ENCODE results near the gene SNAPC4.

Gene SNAPC4

GRCh38 chr9:136399176-136400037 lies 563 bp downstream of the SNAPC4 start:
- CTCF ChIA-PET: interaction anchor here (1.6 to 9.7 kb wide), 9 partner anchors 7 to 87 kb away, joined by 5 to 142 read pairs (median 26); partner anchors contain the start of genes DNLZ, ENTR1 and PMPCA
- no peak for DNase-seq (ENCODE audit: low read depth, low spot score)
- TF ChIP-seq CTCF (IDR thresholded peaks at IDR 0.05; ENCODE audit: insufficient read depth, low read length, missing control alignments): no peak
- H3K4me3 ChIP-seq (ENCODE audit: low read depth, low read length): peak overlapping the region; percentile 83
- POLR2A ChIA-PET: no interaction called here

GRCh38 chr9:136398286-136398685 lies 1.7 kb downstream of the SNAPC4 start:
- H3K4me3 ChIP-seq (ENCODE audit: low read depth, low read length): no peak overlapping the region
- POLR2A ChIA-PET: no interaction called here
- DNase-seq (ENCODE audit: low read depth, low spot score): no peak
- CTCF ChIA-PET: interaction anchor here (0.9 to 9.7 kb wide), 5 partner anchors 15 to 86 kb away, joined by 3 to 142 read pairs (median 6); partner anchors contain the start of gene DNLZ
- no peak for TF ChIP-seq CTCF (IDR thresholded peaks at IDR 0.05; ENCODE audit: insufficient read depth, low read length, missing control alignments)

- no peak for TF ChIP-seq CTCF (IDR thresholded peaks at IDR 0.05; ENCODE audit: insufficient read depth, low read length, missing control alignments)
- H3K4me3 ChIP-seq (ENCODE audit: low read depth, low read length): no peak overlapping the region
- POLR2A ChIA-PET: no interaction called here
- CTCF ChIA-PET: interaction anchor here (1.1 to 9.7 kb wide), 4 partner anchors 10 to 85 kb away, joined by 4 to 142 read pairs (median 30); partner anchors contain the start of gene DNLZ
- DNase-seq (ENCODE audit: low read depth, low spot score): no peak
These were observed 2.3 kb downstream of the SNAPC4 start for GRCh38 chr9:136397643-136398042.

- H3K4me3 ChIP-seq (ENCODE audit: low read depth, low read length): no peak overlapping the region
- TF ChIP-seq CTCF (IDR thresholded peaks at IDR 0.05; ENCODE audit: insufficient read depth, low read length, missing control alignments): no peak
- ChIA-PET CTCF (interaction anchor here (1.1 to 9.7 kb wide), 4 partner anchors 12 to 83 kb away, joined by 3 to 142 read pairs (median 28); partner anchors contain the start of gene DNLZ), POLR2A (interaction anchor here (0.9 kb wide), 1 partner anchor 12 kb away, joined by 3 read pairs; no protein-coding TSS in a partner anchor)
- no peak for DNase-seq (ENCODE audit: low read depth, low spot score)
These were observed 3.8 kb downstream of the SNAPC4 start for GRCh38 chr9:136396219-136396515.

GRCh38 chr9:136395345-136396218 lies 4.4 kb downstream of the SNAPC4 start:
- no peak for DNase-seq (ENCODE audit: low read depth, low spot score)
- no peak overlapping the region for H3K4me3 ChIP-seq (ENCODE audit: low read depth, low read length)
- POLR2A ChIA-PET: interaction anchor here (0.9 kb wide), 1 partner anchor 13 kb away, joined by 3 read pairs; no protein-coding TSS in a partner anchor
- TF ChIP-seq CTCF (IDR thresholded peaks at IDR 0.05; ENCODE audit: insufficient read depth, low read length, missing control alignments): no peak
- CTCF ChIA-PET: interaction anchor here (1.1 to 9.7 kb wide), 5 partner anchors 13 to 83 kb away, joined by 3 to 142 read pairs (median 5); partner anchors contain the start of gene DNLZ
